Activated CD8-positive, alpha-beta memory T cell treated with anti-CD3 and anti-CD28 coated beads, Interleukin-2, amount 50 U/mL, for 4 hours (primary cell): ENCODE results near the gene MBTD1.

Experiments used
- DNase-seq: peaks from one replicate; pipeline ENCODE4 v3.0.0-alpha.2; 2020

The MBTD1 gene

DNA sequence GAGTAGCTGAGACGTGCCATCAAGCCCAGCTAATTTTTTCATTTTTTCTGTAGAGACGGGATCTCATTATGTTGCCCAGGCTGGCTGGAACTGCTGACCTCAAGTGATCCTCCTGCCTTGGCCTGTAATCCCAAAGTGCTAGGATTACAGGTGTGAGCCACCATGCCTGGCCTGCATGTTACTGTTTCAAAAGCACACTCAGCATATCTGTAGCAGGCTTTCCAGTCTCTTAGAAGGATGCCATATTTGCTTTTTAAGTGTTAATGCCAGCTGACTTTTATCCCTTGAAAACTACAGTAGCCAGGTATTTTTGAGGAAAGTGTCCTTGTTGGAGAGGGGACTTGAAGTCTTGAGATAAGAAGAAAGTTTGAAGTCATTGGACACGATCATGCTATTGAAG lies 123.9 kb downstream of the MBTD1 start:
- no peak for DNase-seq

DNA sequence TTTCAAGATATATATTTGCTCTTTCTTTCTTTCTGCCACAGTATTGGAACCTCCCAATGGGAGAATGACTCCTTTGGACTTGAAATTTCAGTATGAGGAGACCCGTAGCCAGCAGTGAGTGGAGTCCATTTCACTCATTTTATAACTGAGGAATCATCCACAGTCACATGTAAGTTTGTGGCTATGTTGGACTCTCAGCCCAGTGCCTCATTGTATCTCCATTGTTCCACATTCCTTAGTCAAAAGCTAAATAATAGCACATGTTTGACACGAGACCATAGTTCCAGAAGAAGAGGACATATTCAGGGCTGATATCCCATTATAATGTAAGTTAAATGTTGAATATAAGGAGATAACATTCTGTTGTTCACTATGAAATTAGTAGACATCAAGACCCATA lies 126.5 kb downstream of the MBTD1 start:
- no peak for DNase-seq

DNA sequence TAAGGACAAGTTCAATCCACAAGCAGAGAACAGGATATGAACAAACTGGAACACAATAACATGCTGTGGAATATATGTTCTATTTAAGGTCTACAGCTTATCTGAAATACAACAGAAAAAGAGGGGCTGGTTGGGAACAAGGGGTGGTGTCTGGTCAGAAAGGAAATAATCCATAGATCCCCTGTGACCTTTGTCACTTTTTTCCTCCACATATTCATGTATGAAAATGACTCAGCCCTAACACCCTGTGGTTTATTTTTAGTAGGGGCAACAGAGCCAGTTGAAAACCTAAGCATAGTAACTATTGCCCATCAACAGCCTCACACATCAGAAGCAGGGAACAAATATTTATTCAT lies 126.9 kb downstream of the MBTD1 start:
- DNase-seq = no peak

DNA sequence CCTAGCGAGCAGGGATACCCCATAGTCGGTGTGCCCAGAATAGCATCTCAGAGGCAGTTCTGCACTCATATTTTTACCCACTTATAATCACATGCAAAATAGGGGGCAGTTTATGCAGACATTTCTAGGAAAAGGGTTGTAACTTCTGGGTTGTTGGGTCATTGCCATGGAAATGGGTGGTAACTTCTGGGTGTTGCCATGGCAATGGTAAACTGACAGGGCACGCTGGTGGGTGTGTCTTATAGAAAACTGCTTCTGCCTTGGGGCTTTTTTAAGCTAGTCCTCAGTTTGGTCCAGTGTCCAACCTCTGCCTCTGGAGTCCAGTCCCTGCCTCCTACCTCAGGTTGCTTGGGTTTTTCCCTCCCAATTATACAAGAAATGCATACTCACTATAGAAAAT lies 131.8 kb downstream of the MBTD1 start:
- no peak for DNase-seq
